Cortex of kidney (tissue), 1 donor: ENCODE data around the gene AKAP9.
"Not testable (repeated sequence)": the region's sequence is repeated elsewhere in the genome, so short reads cannot be mapped to it uniquely, and the experiment has no call there.

ENCODE experiments used
- DNase-seq: peaks from one replicate; lab custom pipeline; 2025; lab: John Stamatoyannopoulos, UW

AKAP9 gene

GRCh38 chr7:91940572-91941341 lies at the start of gene AKAP9:
AKAP9 (plus strand) TSS chr7:91940862; CDS start chr7:91941100, 238 bp downstream.
- no peak for DNase-seq

GRCh38 chr7:91892099-91892705 lies 48.5 kb upstream of the AKAP9 start:
- DNase-seq, result no peak

- no peak for DNase-seq
Measured at GRCh38 chr7:91892821-91893340, 47.8 kb upstream of the AKAP9 start.

- not testable (repeated sequence) for DNase-seq
Measured at GRCh38 chr7:91893699-91894098, 47.0 kb upstream of the AKAP9 start.

- DNase-seq, result no peak
Measured at GRCh38 chr7:91894781-91895480, 45.7 kb upstream of the AKAP9 start.

GRCh38 chr7:91898240-91898992 lies 42.2 kb upstream of the AKAP9 start:
- DNase-seq, result no peak

GRCh38 chr7:91899563-91899962 lies 41.1 kb upstream of the AKAP9 start:
- DNase-seq, result no peak

- DNase-seq, result no peak
Measured at GRCh38 chr7:91910171-91910570, 30.5 kb upstream of the AKAP9 start.

- no peak for DNase-seq
Measured at GRCh38 chr7:91911121-91911520, 29.5 kb upstream of the AKAP9 start.

- DNase-seq, result no peak
Measured at GRCh38 chr7:91912494-91912893, 28.2 kb upstream of the AKAP9 start.

- no peak for DNase-seq
Measured at GRCh38 chr7:91913612-91914011, 27.1 kb upstream of the AKAP9 start.

- no peak for DNase-seq
Measured at GRCh38 chr7:91915401-91916050, 25.1 kb upstream of the AKAP9 start.

- no peak for DNase-seq
Measured at GRCh38 chr7:91916051-91916440, 24.6 kb upstream of the AKAP9 start.

GRCh38 chr7:91918356-91918755 lies 22.3 kb upstream of the AKAP9 start:
- no peak for DNase-seq

- DNase-seq, result no peak
Measured at GRCh38 chr7:91922857-91923256, 17.8 kb upstream of the AKAP9 start.

- DNase-seq, result no peak
Measured at GRCh38 chr7:91927912-91928311, 12.8 kb upstream of the AKAP9 start.

GRCh38 chr7:91929463-91929862 lies 11.2 kb upstream of the AKAP9 start:
- no peak for DNase-seq

GRCh38 chr7:91940171-91940570 lies 491 bp upstream of the AKAP9 start:
- no peak for DNase-seq

GRCh38 chr7:91941450-91941849 lies 788 bp downstream of the AKAP9 start:
- no peak for DNase-seq

GRCh38 chr7:91942312-91942711 lies 1.6 kb downstream of the AKAP9 start:
- DNase-seq, result no peak

- not testable (repeated sequence) for DNase-seq
Measured at GRCh38 chr7:91944970-91945369, 4.3 kb downstream of the AKAP9 start.

GRCh38 chr7:91945476-91945875 lies 4.8 kb downstream of the AKAP9 start:
- no peak for DNase-seq
